A673 (cell line): ENCODE measurements around the gene TMEM233. TPM values are rescaled to one million over a fixed set of nuclear protein-coding genes. Genes with fewer than 3 reads are reported as not detected.

Source experiments
- BruUV-seq: library from RNA; stranded (reverse); fragments of 400-500 nt; replicated peaks from 2 replicates; lab custom pipeline; 2021; lab: Mats Ljungman, UMichigan
- CTCF ChIA-PET: fragments of 300-600 bp; sonication (Branson Sonifier 250); formaldehyde crosslinking; loops from one replicate; lab custom pipeline; 2022; ENCODE audit warnings: antibody characterized with exemption; lab: Charles Lee
- POLR2A ChIA-PET: fragments of 300-600 bp; sonication (Branson Sonifier 250); formaldehyde crosslinking; loops from one replicate; lab custom pipeline; 2022; ENCODE audit warnings: antibody characterized with exemption; ENCODE audit not compliant: low non-redundant PET; lab: Charles Lee
- DNase-seq: peaks from one replicate; pipeline ENCODE4 v3.0.0-alpha.2; 2015; ENCODE audit warnings: low spot score
- H3K27ac ChIP-seq: fragments of 200-600 bp; sonication (generic); 2 replicates; pipeline ENCODE4 v1.5.1; 2016; ENCODE audit warnings: mixed run types, low read depth, mild to moderate bottlenecking, mixed read lengths, antibody characterized with exemption, low read length; ENCODE audit not compliant: poor library complexity, severe bottlenecking
- H3K27me3 ChIP-seq: fragments of 200-600 bp; sonication (generic); replicated peaks from 2 replicates; pipeline ENCODE4 v1.6.1; 2017; ENCODE audit warnings: mixed run types, low read depth, mild to moderate bottlenecking, mixed read lengths, antibody characterized with exemption, low read length; ENCODE audit not compliant: insufficient read depth, poor library complexity
- H3K36me3 ChIP-seq: fragments of 200-600 bp; sonication (generic); 2 replicates; pipeline ENCODE4 v1.6.1; 2016; ENCODE audit warnings: mixed run types, mild to moderate bottlenecking, mixed read lengths, antibody characterized with exemption, low read length; ENCODE audit not compliant: insufficient read depth, poor library complexity, severe bottlenecking
- H3K4me1 ChIP-seq: fragments of 200-600 bp; sonication (generic); 2 replicates; pipeline ENCODE4 v1.6.1; 2017; ENCODE audit warnings: mixed run types, mild to moderate bottlenecking, mixed read lengths, antibody characterized with exemption, low read length; ENCODE audit not compliant: insufficient read depth, poor library complexity, severe bottlenecking
- H3K4me3 ChIP-seq: fragments of 200-600 bp; sonication (generic); 2 replicates; pipeline ENCODE4 v1.5.1; 2016; ENCODE audit warnings: low read depth, mixed run types, mild to moderate bottlenecking, mixed read lengths, low read length; ENCODE audit not compliant: poor library complexity, severe bottlenecking
- H3K9me3 ChIP-seq: fragments of 200-600 bp; sonication (generic); 2 replicates; pipeline ENCODE4 v1.6.1; 2016; ENCODE audit warnings: mixed run types, low read depth, mild to moderate bottlenecking, mixed read lengths, antibody characterized with exemption, low read length; ENCODE audit not compliant: poor library complexity, severe bottlenecking
- EZH2 ChIP-seq: fragments of 200-600 bp; sonication (generic); IDR thresholded peaks from 2 replicates; pipeline ENCODE4 v1.6.1; 2017; ENCODE audit warnings: borderline replicate concordance, low read depth, mild to moderate bottlenecking, mixed read lengths, antibody characterized with exemption, low read length; ENCODE audit not compliant: poor library complexity, severe bottlenecking
- intact Hi-C: fragments of 100-400 bp; cut with micrococcal nuclease; formaldehyde crosslinking; loops from one replicate; pipeline ENCODE4 v1.10.0; 2022; ENCODE audit not compliant: unreplicated experiment
- total RNA-seq: library from RNA; stranded (reverse); gene quantifications from 2 replicates; pipeline ENCODE4 v1.2.3, GENCODE V29; 2021
- TF ChIP-seq, protein P1 (sequence below): fragments of 300-800, 200-600 bp; sonication (generic); conservative IDR thresholded peaks from 2 replicates; pipeline ENCODE4 v1.5.1; 2017; ENCODE audit warnings: low read depth, mild to moderate bottlenecking, antibody characterized with exemption, low read length, moderate library complexity, mixed read lengths

TMEM233 gene
- total RNA-seq, 1 experiment from 2014 or later: 10.7 TPM

DNA sequence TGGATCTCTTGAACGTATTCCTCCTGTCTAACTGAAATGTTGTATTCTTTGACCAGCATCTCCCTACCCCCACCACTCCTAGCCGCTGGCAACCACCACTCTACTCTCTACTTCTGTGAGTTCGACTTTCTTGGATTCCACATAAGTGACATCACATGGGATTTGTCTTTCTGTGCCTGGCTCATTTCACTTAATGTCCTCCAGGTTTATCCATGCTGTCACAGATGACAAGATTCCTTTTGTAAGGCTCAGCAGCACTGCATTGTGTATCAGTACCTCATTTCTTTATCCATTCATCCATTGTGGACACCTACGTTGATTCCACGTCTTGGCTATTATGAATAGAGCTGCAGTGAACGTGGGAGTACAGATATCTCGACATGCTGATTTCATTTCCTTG is 84.9 kb downstream of the TMEM233 start:
- no peaks in the 10 kb centered on the region for H3K9me3 ChIP-seq
- no peaks in the 10 kb centered on the region for H3K4me1 ChIP-seq
- DNase-seq: no peak
- no peak overlapping the region for H3K4me3 ChIP-seq
- intact Hi-C loops: no loop called here
- H3K27ac ChIP-seq: no peak overlapping the region
- no peaks in the 10 kb centered on the region for H3K27me3 ChIP-seq
- POLR2A ChIA-PET: interaction anchor here (0.5 kb wide), 1 partner anchor 11 kb away, joined by 3 read pairs; no protein-coding TSS in a partner anchor
- no TSS peak for BruUV-seq
- TF ChIP-seq, protein P1, sequence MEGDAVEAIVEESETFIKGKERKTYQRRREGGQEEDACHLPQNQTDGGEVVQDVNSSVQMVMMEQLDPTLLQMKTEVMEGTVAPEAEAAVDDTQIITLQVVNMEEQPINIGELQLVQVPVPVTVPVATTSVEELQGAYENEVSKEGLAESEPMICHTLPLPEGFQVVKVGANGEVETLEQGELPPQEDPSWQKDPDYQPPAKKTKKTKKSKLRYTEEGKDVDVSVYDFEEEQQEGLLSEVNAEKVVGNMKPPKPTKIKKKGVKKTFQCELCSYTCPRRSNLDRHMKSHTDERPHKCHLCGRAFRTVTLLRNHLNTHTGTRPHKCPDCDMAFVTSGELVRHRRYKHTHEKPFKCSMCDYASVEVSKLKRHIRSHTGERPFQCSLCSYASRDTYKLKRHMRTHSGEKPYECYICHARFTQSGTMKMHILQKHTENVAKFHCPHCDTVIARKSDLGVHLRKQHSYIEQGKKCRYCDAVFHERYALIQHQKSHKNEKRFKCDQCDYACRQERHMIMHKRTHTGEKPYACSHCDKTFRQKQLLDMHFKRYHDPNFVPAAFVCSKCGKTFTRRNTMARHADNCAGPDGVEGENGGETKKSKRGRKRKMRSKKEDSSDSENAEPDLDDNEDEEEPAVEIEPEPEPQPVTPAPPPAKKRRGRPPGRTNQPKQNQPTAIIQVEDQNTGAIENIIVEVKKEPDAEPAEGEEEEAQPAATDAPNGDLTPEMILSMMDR: no peak
- TF ChIP-seq EZH2: no peak
- H3K36me3 ChIP-seq: peaks cover 56% of the 10 kb centered on the region
- CTCF ChIA-PET: no interaction called here

GRCh38 chr12:119679081-119679480 is 85.5 kb downstream of the TMEM233 start:
- Histone ChIP-seq H3K27me3 (no peaks in the 10 kb centered on the region), H3K36me3 (peaks cover 50% of the 10 kb centered on the region), H3K27ac (no peak overlapping the region), H3K9me3 (no peaks in the 10 kb centered on the region), H3K4me3 (no peak overlapping the region), H3K4me1 (no peaks in the 10 kb centered on the region)
- intact Hi-C loops: no loop called here
- no TSS peak for BruUV-seq
- TF ChIP-seq, protein P1: no peak
- no peak for TF ChIP-seq EZH2
- ChIA-PET CTCF (no interaction called here), POLR2A (interaction anchor here (0.5 kb wide), 1 partner anchor 12 kb away, joined by 3 read pairs; no protein-coding TSS in a partner anchor)
- no peak for DNase-seq

GRCh38 chr12:119679490-119679889 is 85.9 kb downstream of the TMEM233 start:
- H3K4me1 ChIP-seq: no peaks in the 10 kb centered on the region
- no peak for TF ChIP-seq EZH2
- TF ChIP-seq, protein P1: no peak
- H3K27ac ChIP-seq: no peak overlapping the region
- H3K27me3 ChIP-seq: no peaks in the 10 kb centered on the region
- H3K4me3 ChIP-seq: no peak overlapping the region
- H3K9me3 ChIP-seq: no peaks in the 10 kb centered on the region
- intact Hi-C loops: no loop called here
- no TSS peak for BruUV-seq
- peaks cover 46% of the 10 kb centered on the region for H3K36me3 ChIP-seq
- ChIA-PET CTCF (no interaction called here), POLR2A (no interaction called here)
- no peak for DNase-seq
